Chondrocyte (in vitro differentiated cells): ENCODE measurements around the gene RAB1B. TPM values are rescaled to one million over a fixed set of nuclear protein-coding genes. Genes with fewer than 3 reads are reported as not detected.

Source experiments
- DNase-seq: peaks from one replicate; pipeline ENCODE4 v3.0.0; 2021; ENCODE audit warnings: mixed read lengths, low spot score
- H3K27ac Mint-ChIP-seq: one replicate; pipeline ENCODE4 v1.8.0; 2021; ENCODE audit warnings: mild to moderate bottlenecking, moderate library complexity, mixed read lengths; ENCODE audit not compliant: unreplicated experiment
- H3K27me3 Mint-ChIP-seq: 2 replicates; pipeline ENCODE4 v1.8.0; 2021; ENCODE audit warnings: low read depth, mixed read lengths
- H3K36me3 Mint-ChIP-seq: 2 replicates; pipeline ENCODE4 v1.8.0; 2021; ENCODE audit warnings: low read depth, mixed read lengths
- H3K4me1 Mint-ChIP-seq: 2 replicates; pipeline ENCODE4 v1.8.0; 2021; ENCODE audit warnings: low read depth, mild to moderate bottlenecking, mixed read lengths
- H3K4me3 Mint-ChIP-seq: one replicate; pipeline ENCODE4 v1.8.0; 2021; ENCODE audit warnings: mild to moderate bottlenecking, moderate library complexity, mixed read lengths; ENCODE audit not compliant: unreplicated experiment
- H3K9me3 Mint-ChIP-seq: 2 replicates; pipeline ENCODE4 v1.8.0; 2021; ENCODE audit warnings: low read depth, mixed read lengths
- long read RNA-seq: library from polyadenylated mRNA; stranded (forward); transcript quantifications from one replicate; pipeline ENCODE4 v2.0.0, GENCODE V29; 2021
- total RNA-seq: library from RNA; stranded (reverse); gene quantifications from 3 replicates; pipeline ENCODE4 v1.2.1, GENCODE V29; 2021
- TF ChIP-seq, protein P1 (sequence below): fragments of 200-600 bp; sonication (generic); IDR thresholded peaks from 2 replicates; pipeline ENCODE4 v1.5.0; 2021; ENCODE audit warnings: antibody characterized with exemption, mild to moderate bottlenecking, moderate library complexity

Gene RAB1B
- 124 to 125 TPM (median 124 TPM) in 3 replicates for total RNA-seq
- long read RNA-seq, partial matches to known transcripts = 1 of 27 reads
- long read RNA-seq, other reads (novel, unspliced or antisense) = 22 of 27 reads

DNA sequence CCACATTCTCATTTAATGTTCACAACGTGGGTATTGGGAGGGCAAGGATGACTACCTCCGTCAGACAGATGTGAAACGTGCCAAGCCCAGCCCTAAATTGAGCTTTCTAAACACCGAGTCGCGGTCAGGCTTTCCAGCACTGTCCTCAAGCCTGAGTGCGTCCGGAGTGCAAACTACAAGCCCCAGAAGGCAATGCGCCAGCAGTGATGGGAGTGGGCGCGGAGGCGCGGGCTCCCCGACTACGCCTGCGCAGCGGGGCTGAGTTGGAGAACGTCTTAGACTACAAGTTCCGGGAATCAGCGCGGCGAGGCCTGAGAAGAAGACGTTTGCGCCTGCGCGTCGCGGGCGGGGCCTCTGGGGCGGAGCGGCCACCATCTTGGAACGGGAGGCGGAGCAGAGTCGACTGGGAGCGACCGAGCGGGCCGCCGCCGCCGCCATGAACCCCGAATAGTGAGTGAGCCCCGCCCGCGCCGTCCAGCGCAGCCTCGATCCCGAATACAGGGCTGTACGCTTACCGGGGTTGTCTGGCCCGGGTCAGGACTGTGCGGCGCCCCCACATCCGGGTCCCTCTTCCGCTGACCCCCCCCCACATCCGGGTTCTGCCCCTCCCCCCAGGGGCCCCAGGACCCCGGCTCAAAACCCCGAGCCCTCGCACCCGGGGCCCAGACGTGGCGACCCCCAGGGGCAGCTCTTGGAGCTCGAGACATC lies at the start of gene RAB1B:
RAB1B (plus strand) TSS at position 396 of the 708 bp plus-strand sequence; CDS start at position 437, 41 bp downstream.
- TF ChIP-seq, protein P1, sequence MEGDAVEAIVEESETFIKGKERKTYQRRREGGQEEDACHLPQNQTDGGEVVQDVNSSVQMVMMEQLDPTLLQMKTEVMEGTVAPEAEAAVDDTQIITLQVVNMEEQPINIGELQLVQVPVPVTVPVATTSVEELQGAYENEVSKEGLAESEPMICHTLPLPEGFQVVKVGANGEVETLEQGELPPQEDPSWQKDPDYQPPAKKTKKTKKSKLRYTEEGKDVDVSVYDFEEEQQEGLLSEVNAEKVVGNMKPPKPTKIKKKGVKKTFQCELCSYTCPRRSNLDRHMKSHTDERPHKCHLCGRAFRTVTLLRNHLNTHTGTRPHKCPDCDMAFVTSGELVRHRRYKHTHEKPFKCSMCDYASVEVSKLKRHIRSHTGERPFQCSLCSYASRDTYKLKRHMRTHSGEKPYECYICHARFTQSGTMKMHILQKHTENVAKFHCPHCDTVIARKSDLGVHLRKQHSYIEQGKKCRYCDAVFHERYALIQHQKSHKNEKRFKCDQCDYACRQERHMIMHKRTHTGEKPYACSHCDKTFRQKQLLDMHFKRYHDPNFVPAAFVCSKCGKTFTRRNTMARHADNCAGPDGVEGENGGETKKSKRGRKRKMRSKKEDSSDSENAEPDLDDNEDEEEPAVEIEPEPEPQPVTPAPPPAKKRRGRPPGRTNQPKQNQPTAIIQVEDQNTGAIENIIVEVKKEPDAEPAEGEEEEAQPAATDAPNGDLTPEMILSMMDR = no peak
- Mint-ChIP-seq H3K4me3 (peak within 1 kb of the TSS; percentile 93), H3K4me1 (peaks cover 26% of the 10 kb centered on the region), H3K27me3 (no peaks in the 10 kb centered on the region), H3K27ac (peak within 1 kb of the TSS; percentile 98), H3K36me3 (peaks cover 28% of the 10 kb centered on the region), H3K9me3 (no peaks in the 10 kb centered on the region)
- DNase-seq = peak; percentile 100

- TF ChIP-seq, protein P1 = no peak
- Mint-ChIP-seq H3K27ac (no peak overlapping the region), H3K9me3 (no peaks in the 10 kb centered on the region), H3K36me3 (peaks cover 27% of the 10 kb centered on the region), H3K4me1 (peaks cover 3% of the 10 kb centered on the region), H3K27me3 (no peaks in the 10 kb centered on the region), H3K4me3 (no peak overlapping the region)
- peak; percentile 65 for DNase-seq
Observed at GRCh38 chr11:66218846-66219620, 49.4 kb upstream of the RAB1B start.

GRCh38 chr11:66219846-66220565 lies 48.4 kb upstream of the RAB1B start:
- H3K27ac Mint-ChIP-seq = no peak overlapping the region
- DNase-seq = peak; percentile 39
- H3K27me3 Mint-ChIP-seq = no peaks in the 10 kb centered on the region
- no peaks in the 10 kb centered on the region for H3K9me3 Mint-ChIP-seq
- peaks cover 3% of the 10 kb centered on the region for H3K4me1 Mint-ChIP-seq
- H3K36me3 Mint-ChIP-seq = peaks cover 28% of the 10 kb centered on the region
- no peak overlapping the region for H3K4me3 Mint-ChIP-seq
- TF ChIP-seq, protein P1 = no peak

DNA sequence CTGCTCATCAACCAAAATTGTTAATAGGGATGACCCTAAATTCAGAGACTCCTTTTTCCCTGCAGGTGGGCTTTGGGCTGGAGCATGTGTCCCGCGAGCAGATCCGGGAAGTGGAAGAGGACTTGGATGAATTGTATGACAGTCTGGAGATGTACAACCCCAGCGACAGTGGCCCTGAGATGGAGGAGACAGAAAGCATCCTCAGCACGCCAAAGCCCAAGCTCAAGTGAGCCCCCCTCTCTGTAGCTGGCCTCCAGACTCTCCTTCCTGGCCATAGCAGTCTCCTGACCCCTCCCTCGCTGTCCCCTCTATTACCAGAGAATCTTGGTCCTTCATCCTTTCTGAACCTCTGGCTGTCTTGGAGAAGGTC lies 47.9 kb upstream of the RAB1B start:
- Mint-ChIP-seq H3K36me3 (peaks cover 29% of the 10 kb centered on the region), H3K4me3 (no peak overlapping the region), H3K27me3 (no peaks in the 10 kb centered on the region), H3K4me1 (peaks cover 3% of the 10 kb centered on the region), H3K27ac (no peak overlapping the region), H3K9me3 (no peaks in the 10 kb centered on the region)
- DNase-seq = peak; percentile 27
- TF ChIP-seq, protein P1 = no peak

- H3K4me3 Mint-ChIP-seq = no peak overlapping the region
- H3K4me1 Mint-ChIP-seq = peaks cover 3% of the 10 kb centered on the region
- H3K9me3 Mint-ChIP-seq = no peaks in the 10 kb centered on the region
- H3K27ac Mint-ChIP-seq = no peak overlapping the region
- no peaks in the 10 kb centered on the region for H3K27me3 Mint-ChIP-seq
- DNase-seq = peak; percentile 58
- H3K36me3 Mint-ChIP-seq = peaks cover 28% of the 10 kb centered on the region
- TF ChIP-seq, protein P1 = no peak
Observed at GRCh38 chr11:66221012-66221411, 47.4 kb upstream of the RAB1B start.
